Islet precursor cell (in vitro differentiated cells): Measurements from ENCODE around the gene NELL1.

Experiments
- DNase-seq: peaks from one replicate; pipeline ENCODE4 v3.0.0-alpha.2; 2018

NELL1 gene

DNA sequence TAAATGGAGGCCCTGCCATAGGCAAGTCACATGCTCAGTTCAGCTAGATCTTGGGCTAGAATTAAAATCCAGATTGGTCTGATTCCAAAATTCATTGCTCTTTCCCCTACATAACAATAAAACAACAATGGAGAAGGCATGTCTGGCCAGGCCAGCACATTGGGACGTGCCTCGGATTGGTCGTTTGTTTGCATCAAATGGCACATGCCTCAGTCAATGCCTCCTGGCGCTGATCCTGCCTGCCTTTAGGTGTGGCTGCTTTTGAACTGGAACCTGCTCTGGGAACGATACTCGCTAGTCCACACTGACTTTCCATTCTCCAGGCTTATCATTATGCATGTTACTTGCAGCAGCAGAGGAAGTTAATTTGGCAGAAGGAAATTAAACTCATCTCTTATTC lies 322.1 kb downstream of the NELL1 start:
- no peak for DNase-seq

DNA sequence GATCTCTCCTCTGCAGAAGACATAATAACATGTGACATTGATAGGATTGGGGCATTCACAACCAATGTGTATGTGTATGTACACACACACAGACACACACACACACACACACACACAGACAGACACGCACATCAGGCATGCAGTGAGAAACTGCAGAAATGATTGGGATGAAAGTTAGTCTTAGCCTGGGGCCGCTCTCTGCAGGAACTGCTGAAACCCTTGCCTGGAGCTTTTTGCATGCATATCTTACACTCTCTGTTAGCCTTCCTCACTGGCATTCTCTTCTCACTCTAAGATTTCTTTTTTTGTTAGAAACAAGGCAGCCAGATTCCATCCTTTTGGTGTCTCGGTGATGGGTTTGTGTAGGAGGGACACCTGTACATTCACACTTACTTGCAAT lies 337.9 kb downstream of the NELL1 start:
- peak; percentile 57 for DNase-seq

DNA sequence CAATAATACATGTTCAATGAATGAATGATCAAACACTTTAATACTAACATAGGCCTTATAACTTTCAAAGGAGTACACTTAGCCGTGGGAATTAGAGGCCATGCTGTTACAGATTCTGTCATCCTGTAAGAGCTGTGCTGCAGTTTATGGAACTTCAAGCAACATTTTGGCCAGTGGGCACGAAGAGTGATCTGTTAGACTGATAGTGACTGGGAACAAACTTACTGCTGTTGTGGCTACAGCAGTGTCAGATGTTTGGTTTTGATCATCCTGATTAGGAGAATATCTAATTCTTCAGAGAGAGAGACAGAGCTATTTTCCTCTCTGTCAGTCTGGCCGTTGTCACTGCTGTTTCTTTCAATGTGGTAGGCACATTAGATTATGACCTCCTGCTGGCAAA lies 348.9 kb downstream of the NELL1 start:
- DNase-seq, result no peak

DNA sequence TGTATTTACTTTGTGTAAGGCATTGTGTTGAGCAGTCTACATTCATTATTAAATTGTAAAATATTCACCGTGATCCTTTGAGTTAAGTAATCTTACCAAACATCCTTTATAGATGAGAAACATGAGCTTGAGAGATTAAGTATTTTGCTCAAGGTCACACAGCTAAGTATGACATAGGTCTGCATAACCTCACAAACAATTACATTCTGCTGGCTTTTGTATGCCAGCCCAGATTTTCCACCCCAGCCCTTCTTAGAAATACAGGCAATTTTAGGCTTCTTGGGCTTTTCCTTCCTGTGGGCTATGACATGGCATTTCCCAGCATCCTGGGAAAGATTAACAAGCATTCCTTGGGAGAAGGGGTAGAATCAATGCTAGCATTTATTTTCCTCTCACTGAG lies 357.3 kb downstream of the NELL1 start:
- no peak for DNase-seq

DNA sequence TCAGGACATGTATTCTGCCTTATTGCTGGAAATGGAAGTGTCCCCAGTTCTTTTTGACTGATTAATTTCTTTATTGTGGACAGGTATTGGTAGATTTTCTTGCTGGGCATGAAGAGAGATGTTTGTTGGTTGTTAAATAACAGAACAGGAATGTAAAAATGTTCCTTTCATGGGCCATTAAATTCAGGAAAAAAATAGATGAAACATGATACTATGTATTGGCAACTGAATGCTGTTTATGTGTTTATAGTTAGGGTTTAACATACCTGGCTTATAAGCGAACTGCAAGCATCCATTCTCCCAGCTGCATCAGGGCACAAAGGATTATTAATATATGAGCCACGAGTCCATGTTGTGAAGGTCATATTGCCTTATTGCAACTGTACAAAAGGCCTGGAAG lies 368.5 kb downstream of the NELL1 start:
- DNase-seq, result no peak

DNA sequence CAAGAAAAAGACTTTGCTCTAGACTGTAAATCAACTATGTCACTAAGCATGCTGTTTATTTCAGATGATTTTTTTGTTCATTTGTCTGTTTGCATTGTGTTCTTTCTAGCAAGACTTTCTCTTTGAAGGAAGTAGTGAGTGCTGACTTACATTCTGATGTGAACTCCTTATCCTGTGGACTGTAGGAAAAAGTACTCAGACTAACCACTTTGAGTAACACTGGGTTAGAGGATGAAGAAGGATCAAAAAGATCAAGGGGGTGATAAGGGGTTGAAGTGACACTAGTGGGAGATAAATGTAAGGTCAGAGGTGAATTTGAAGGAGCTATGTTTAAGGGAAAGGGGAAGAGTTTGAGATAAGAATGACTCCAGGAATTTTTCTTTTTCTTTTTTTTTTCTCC lies 369.4 kb downstream of the NELL1 start:
- no peak for DNase-seq

DNA sequence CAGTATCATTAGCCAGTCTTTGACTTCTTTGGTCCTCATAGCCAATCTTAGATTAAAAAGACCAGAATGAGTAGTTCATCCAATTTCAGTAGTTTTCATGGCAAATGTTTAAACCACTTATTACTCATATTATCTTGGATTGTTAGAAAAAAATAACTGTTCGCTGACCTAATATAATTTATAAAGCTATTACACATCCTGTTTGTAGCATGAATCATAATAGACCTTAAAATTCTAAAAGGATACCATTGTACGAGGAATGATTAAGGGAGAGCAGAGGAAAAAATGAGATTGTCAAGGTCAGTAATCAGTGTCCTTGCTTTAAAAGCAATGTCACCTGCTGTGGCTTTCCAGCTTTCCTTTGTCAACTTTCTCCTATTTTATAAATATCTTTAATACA lies 371.2 kb downstream of the NELL1 start:
- DNase-seq, result no peak

DNA sequence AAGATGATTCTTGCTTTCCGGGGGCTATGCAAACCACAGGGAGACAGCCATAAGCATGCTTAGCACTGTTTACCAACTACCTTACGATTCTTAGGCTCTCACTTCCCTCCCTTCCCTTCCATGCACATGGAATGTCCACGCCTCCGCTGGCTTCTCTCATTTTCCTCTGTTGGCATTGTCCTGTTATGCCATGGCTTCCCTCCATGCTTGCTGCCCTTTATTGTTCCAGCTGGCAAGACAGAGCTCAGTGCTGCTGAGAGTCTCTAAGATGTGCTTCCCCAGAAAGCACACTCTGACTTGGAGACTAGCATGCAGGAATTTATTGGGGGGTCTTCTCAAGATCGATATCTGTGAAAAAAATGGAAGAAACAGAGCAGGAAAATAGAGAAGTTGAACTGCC lies 379.2 kb downstream of the NELL1 start:
- no peak for DNase-seq

DNA sequence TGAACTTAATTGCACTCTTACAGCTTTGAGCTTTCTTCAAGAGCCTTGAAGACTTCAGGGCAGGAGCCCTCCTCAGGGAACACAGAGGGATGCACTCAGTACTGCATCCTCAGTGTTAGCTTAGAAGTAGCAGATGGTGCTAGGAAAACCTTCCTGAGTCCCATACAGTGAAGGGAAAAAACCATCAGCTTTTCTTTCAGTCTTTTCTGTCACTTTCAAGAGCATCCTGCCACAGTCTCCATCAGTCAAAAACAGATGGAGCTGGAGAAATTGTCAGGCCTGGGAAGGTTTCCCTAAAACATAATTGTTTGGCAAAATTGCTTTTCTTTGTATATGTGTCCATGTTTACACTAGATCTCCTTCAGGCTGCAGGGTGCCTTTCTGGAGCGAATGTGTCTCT lies 384.1 kb downstream of the NELL1 start:
- no peak for DNase-seq

DNA sequence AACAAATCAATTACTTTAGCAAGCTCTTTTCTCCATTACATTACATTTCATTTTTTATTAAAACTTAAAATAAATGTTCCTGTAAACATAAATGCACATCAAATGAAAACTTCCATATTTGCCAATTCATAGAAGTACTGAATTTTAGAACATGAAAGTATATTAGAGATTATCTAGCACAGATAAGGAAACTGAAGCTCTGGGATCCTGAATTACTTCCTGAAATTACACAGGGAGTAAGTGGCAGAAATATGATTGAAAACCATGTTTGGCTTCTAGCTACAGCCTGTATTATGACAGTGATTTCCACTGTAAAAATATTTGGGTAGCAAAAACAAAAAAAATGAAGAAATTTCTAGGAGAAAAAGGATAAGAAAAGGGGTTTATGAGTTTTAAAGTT lies 387.3 kb downstream of the NELL1 start:
- DNase-seq, result no peak

DNA sequence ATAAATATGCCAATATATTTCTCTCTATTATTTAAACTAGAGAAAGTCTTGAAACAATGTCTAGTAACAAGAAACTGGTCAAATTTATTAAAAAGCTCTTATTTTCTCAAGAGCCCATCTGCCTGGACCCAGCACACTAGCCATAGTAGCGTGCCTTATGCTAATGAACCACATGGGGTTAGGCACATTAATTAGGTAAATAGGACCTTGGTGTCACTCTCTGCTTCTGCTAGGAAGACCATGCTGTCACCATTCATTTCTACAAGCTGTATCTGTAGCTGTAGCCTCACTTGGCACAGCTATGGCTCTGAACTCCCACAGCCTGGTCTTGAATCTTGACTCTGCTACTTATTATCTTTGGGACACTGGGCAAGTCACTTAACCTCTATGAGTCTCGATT lies 390.5 kb downstream of the NELL1 start:
- DNase-seq, result no peak

DNA sequence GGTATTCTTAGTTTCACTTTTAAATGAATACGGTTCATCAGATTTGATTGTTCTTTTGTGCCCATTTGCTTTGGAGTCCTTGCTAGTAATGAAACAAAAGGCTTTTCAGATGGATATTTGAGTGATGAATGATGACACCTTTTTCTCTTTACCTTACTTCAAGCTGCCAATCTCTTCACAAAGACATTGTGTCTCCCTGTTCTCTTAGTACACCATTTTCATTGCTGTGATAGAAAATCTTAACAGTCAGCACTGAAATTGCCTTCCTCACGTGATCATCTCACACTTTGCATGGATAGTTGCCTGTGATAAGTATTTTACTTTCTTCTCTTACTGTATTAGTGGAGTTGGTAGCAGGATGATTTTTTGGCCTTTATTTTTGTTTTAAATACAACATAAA lies 396.6 kb downstream of the NELL1 start:
- DNase-seq, result no peak

DNA sequence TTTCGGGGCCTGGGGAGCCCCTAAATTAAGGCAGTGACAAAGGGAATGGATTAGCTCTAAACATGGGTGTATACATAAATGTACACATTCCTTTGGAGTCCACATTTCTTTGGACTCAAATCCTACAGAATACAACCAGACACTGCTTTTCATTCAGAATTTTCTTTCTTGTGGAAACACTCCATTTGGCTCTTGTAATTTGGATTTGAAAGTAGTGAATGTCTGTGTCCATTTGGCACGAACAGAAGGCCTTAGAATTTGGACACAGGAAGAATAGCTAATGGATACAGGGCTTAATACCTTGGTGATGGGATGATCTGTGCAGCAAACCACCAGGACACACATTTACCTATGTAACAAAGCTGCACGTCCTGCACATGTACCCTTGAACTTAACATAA lies 399.5 kb downstream of the NELL1 start:
- DNase-seq, result no peak

DNA sequence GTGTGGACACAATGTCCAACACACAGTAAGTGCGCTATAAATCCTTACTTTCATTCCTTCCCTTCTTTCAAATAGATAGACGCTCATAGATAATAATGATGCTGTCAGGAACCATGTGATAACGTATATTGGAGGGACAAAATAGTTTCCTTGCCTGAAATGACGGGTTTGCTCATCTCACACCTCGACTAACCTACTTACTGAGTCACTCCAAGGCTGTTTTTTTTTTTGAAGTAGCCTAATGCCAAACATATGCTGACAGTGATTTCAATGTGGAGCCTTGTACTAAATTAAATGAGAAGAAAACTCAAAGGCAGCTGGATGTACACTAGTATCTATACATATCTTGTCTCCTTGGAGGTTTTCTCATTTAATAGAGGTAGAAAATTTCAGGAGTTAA lies 400.5 kb downstream of the NELL1 start:
- no peak for DNase-seq

DNA sequence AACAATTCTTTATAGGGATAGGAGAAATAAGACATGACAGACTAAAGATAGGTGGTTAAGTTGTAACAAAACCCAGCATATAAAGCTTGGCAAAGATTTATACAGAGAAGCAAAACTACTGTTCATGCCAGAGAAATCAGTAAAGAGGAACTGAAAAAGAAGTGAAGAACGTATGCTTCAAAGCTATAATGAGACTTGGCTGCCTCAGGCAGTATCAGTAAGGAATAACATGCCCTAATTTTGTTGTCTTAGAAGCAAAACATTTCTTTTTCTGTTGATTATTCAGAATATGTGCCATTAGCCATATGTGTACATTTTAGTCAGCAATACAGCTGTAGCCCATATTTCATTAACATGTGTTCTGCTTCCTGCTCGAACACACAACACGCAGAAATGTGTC lies 403.2 kb downstream of the NELL1 start:
- DNase-seq, result no peak

DNA sequence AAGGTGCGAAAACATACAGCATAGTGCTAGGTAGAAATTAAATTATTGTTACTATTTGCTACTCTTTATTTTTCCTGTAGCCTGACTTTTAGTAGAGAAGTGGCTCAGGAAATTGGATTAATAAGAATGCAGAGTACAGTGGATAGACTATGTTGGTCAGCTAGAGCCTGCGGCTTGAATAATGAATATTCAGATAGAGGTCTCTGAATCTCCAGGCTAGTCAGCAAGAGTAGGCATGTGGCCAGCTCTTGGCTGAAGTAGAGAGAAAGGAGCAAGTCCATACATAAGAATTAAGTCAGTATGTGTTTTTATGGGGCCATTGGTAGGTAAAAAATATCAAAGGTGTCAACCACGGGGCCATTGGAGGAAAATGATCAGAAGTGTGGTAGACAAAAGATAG lies 413.5 kb downstream of the NELL1 start:
- no peak for DNase-seq

DNA sequence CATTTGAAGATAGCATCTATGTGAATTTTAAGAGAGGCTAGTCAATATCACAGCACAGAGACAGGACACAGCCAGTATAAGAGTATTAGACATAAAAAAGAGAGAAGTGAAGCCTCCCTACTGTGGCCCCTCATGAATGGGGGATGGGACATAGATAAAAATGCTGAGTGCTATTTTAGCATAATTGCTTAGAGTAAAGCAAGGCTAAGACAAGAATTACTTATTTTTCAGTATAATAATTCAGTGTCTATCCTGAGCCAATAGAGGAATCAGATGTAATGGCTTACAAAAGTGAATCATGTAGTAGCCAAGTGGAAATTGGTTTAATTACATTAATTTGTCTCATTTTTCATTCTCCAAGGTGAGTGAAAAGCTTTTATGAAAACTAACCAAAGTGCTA lies 419.5 kb downstream of the NELL1 start:
- DNase-seq, result no peak

DNA sequence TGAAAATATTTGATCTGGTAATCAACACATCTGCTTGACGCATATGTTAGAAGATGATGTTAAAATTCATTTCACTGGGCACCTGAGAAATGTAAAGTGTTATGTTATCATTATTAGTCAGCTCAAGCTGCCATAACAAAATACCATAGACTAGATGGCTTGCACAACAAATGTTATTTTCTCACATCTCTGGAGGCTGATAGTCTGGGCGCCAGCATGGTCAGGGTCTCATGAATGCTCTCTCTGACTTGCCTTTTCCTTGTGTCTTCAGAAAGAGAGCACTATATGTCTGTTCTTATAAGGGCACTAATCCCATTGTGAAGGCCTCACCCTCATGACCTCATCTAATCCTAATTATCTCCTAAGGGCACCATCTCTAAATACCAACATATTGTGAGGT lies 435.3 kb downstream of the NELL1 start:
- DNase-seq, result no peak

DNA sequence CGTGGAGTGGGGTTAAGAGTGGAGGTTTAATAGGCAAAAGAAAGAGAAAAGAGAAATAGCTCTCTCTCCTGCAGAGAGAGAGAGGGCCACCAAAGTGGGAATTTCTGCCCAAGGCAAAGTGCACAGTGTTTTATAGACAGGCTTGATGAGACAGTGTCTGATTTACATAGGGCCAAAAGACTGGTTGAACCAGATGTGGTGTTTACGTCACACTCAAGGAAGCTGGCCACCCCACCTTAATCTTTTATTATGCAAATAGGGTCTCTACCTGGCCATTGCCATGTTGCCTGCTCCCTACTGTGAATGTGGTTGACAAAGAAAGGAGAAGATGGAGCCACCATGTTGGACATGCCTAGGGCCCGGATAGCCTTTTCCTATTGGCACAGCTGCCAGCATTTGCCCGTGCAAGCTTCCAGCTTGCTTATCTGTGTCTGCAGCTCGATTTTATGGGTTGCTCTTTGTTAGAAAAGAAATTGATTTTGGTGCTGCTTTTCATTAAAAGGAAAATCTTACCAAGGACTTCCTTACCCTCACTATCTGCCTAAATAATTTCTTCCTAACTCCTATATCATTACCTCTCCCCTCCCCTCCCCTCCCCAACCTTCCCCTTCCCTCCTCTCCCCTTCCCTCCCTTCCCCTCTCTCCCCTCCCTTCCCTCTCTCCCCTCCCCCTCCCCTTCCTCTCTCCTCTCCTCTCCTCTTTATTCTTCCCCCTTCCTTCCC lies 436.0 kb downstream of the NELL1 start:
- no peak for DNase-seq

DNA sequence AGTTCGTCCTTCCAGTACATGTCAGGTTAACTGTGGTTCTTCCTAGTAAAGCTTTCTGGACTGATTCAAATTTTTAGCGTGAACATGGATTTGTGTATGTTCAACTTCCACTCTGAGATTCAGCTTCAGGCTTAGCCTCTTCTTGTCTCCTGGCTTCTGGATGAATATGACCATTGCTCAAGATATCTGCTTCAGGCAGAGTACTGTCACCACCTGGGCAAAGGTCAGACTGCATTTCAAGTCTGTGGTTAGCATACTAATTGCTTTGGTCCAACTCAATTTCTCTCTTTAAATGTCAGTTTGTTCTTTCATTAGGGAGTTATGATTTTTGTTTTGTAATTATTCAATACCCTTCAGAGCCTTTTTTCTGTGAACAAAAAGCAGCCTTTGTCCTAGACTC lies 440.0 kb downstream of the NELL1 start:
- no peak for DNase-seq

DNA sequence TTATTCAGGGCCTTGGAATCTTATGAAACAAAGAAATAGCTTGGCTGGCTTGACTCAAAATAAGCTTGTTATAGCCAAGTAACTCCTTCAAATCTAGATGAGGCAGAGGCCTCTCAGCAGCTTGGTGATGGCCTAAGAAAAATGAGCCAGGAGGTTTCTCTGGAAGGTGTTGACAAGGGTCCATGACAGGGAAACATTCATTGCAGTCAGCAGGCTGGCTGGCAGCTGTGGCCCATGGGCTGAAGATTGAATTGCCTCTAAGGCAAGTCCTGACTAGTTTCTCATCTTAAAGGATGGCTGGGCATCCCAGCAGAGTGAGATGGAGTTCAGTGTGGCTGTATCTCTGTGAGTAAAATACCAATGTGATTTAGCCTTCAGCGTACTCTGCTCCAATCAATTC lies 441.0 kb downstream of the NELL1 start:
- DNase-seq, result no peak

DNA sequence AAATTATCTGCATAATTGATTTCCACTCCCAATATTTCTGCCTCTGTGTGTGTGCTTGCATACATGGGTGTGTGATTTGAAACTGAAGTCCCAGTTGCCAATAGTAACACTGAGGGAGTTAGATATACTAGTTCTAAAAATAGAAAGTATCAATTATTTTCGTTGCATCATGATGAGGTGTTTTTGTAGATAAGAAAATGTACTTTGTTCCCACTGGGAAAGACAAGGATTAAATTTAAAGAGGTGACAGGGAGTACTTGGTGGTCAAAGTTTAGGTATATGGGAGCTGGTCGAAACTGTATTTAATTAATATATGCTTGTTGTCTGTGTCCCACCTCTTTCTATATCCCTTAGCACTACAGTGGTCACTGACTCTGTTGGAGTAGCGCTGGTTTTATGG lies 444.5 kb downstream of the NELL1 start:
- DNase-seq, result no peak

DNA sequence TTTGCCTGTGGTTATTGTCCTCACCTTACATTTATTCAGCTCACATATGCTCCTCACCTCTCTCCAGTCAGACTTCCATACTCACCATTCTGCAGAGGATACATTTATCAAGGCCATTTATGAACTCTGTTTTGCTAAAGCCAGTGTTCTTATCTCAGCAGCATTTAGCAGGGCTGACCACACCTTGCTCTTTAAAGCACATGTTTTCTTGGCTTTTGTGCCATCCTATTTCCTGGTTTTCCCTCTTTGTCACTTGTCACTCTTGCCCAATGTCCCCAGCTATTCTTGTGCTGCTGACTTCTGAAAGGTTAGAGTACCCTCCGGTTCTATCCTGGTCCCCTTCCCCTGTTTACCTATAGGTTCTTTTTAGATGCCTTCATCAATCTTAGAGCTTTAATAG lies 446.6 kb downstream of the NELL1 start:
- DNase-seq, result no peak

DNA sequence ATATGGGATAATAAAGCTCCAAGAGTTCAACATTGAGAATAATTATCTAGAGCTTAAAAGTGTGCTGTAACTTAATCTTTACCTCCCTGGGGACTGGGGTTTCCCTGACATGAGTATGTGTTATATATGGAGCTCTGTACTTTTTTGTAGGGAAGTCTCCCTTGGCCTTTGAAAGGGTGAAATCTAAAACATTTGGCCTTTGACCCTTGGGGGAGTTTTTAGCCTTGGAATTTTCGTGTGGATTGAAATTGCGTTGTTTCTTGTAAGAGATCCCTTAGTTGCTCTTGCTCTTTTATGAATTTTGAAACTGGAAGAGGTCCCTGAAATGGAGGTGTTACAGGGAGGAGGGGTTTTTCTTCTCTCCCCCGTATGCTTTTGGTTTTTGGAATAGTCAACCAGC lies 450.0 kb downstream of the NELL1 start:
- DNase-seq, result no peak

DNA sequence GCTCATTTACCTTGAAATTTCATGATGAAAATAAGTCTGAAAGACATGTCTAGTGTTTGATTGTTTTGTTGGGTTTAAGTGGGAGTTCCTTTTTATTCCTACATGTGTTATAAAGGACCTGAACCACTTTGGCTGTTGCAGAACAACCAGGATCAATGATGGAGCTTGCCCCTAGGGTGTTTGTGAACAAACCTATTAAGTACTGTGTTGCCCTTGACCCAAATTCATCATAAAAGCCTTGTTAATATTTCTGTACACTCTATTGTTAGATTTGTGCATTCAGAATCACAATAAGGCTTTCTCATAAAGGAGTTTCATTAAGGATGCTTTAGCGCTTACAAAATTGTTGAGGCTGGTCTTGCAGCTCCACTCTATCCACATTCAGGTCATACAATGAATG lies 452.6 kb downstream of the NELL1 start:
- no peak for DNase-seq

DNA sequence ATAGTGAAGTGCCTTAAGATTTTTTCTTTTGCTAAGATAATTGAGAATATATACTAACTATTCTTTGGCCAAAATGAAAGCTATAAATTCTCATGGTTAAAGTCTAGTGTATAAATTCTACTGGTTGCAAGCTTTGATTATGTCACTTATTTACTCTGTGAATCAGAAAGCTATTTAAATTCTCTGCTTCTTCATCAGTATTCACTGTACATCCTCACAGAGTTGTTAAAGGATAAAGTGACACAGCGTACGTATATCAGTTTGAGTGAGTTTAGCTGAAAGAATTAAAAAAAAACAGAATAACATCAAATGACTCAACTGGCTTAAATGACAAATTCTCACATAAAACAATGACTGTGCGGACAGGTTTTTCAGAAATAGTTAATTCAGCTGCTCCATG lies 453.1 kb downstream of the NELL1 start:
- DNase-seq, result no peak
